Measurements from ENCODE around the gene ALDH1B1.

Gene ALDH1B1

GRCh38 chr9:38359297-38359653 is 33.2 kb upstream of the ALDH1B1 start:
- H3K4me3 ChIP-seq (ENCODE audit: low read depth, low read length), result no peak overlapping the region
- TF ChIP-seq POLR2A (IDR thresholded peaks at IDR 0.05; ENCODE audit: extremely low read depth, insufficient read length), result no peak
- no peak for TF ChIP-seq MYC (IDR thresholded peaks at IDR 0.05; ENCODE audit: low read depth, low read length)
- no peak for TF ChIP-seq CTCF (IDR thresholded peaks at IDR 0.05; ENCODE audit: low read depth, low read length)
- TF ChIP-seq MAX (IDR thresholded peaks at IDR 0.05; ENCODE audit: low read depth, low read length), result no peak
- no peak for DNase-seq (ENCODE audit: low read depth)

GRCh38 chr9:38359689-38360385 is 32.7 kb upstream of the ALDH1B1 start:
- no peak for DNase-seq (ENCODE audit: low read depth)
- H3K4me3 ChIP-seq (ENCODE audit: low read depth, low read length), result no peak overlapping the region
- TF ChIP-seq MAX (IDR thresholded peaks at IDR 0.05; ENCODE audit: low read depth, low read length), result no peak
- TF ChIP-seq CTCF (IDR thresholded peaks at IDR 0.05; ENCODE audit: low read depth, low read length), result no peak
- no peak for TF ChIP-seq POLR2A (IDR thresholded peaks at IDR 0.05; ENCODE audit: extremely low read depth, insufficient read length)

- H3K4me3 ChIP-seq (ENCODE audit: low read depth, low read length), result no peak overlapping the region
- DNase-seq (ENCODE audit: low read depth), result no peak
- TF ChIP-seq CTCF (IDR thresholded peaks at IDR 0.05; ENCODE audit: low read depth, low read length) (no peak), MYC (IDR thresholded peaks at IDR 0.05; ENCODE audit: low read depth, low read length) (no peak), MAX (IDR thresholded peaks at IDR 0.05; ENCODE audit: low read depth, low read length) (no peak), POLR2A (IDR thresholded peaks at IDR 0.05; ENCODE audit: extremely low read depth, insufficient read length) (no peak)
Measured at GRCh38 chr9:38360839-38361472, 31.5 kb upstream of the ALDH1B1 start.

- H3K4me3 ChIP-seq (ENCODE audit: low read depth, low read length), result no peak overlapping the region
- DNase-seq (ENCODE audit: low read depth), result no peak
- no peak for TF ChIP-seq MYC (IDR thresholded peaks at IDR 0.05; ENCODE audit: low read depth, low read length)
- no peak for TF ChIP-seq CTCF (IDR thresholded peaks at IDR 0.05; ENCODE audit: low read depth, low read length)
- no peak for TF ChIP-seq POLR2A (IDR thresholded peaks at IDR 0.05; ENCODE audit: extremely low read depth, insufficient read length)
- no peak for TF ChIP-seq MAX (IDR thresholded peaks at IDR 0.05; ENCODE audit: low read depth, low read length)
Measured at GRCh38 chr9:38361473-38361850, 31.0 kb upstream of the ALDH1B1 start.

- DNase-seq (ENCODE audit: low read depth), result peak; percentile 63
- TF ChIP-seq MYC (IDR thresholded peaks at IDR 0.05; ENCODE audit: low read depth, low read length) (peak; percentile 67; the same call in 1 of the 2 replicates), POLR2A (IDR thresholded peaks at IDR 0.05; ENCODE audit: extremely low read depth, insufficient read length) (no peak), MAX (IDR thresholded peaks at IDR 0.05; ENCODE audit: low read depth, low read length) (peak; percentile 84), CTCF (IDR thresholded peaks at IDR 0.05; ENCODE audit: low read depth, low read length) (peak; percentile 35)
- H3K4me3 ChIP-seq (ENCODE audit: low read depth, low read length), result peak overlapping the region; percentile 59
Measured at GRCh38 chr9:38362852-38363588, 29.5 kb upstream of the ALDH1B1 start.
